Astrocyte of the spinal cord (primary cell): ENCODE results near the gene UBL7.

Source experiments
- DNase-seq: peaks from one replicate; pipeline ENCODE4 v3.0.0; 2011; ENCODE audit warnings: low read depth, low spot score
- H3K4me3 ChIP-seq: 2 replicates; pipeline ENCODE4 v1.5.1; 2011; ENCODE audit warnings: low read depth, mild to moderate bottlenecking, low read length, moderate library complexity
- CTCF ChIP-seq: IDR thresholded peaks from 2 replicates; pipeline ENCODE4 v1.5.1; 2012; ENCODE audit warnings: low read depth, mild to moderate bottlenecking, low read length, inconsistent platforms
- in situ Hi-C: cut with HindIII; loops from 2 replicates; pipeline ENCODE4 v1.10.0; 2017; ENCODE audit warnings: low sequenced_read_pairs

The UBL7 gene

GRCh38 chr15:74408385-74408784 is 52.6 kb downstream of the UBL7 start:
- no peak for DNase-seq
- no peak overlapping the region for H3K4me3 ChIP-seq
- TF ChIP-seq CTCF, result no peak
- in situ Hi-C loops, result no loop called here

GRCh38 chr15:74406992-74407705 is 53.8 kb downstream of the UBL7 start:
- TF ChIP-seq CTCF, result no peak
- in situ Hi-C loops, result no loop called here
- DNase-seq, result peak; percentile 92
- no peak overlapping the region for H3K4me3 ChIP-seq

GRCh38 chr15:74406517-74406916 is 54.4 kb downstream of the UBL7 start:
- in situ Hi-C loops, result no loop called here
- no peak for DNase-seq
- H3K4me3 ChIP-seq, result no peak overlapping the region
- TF ChIP-seq CTCF, result no peak

GRCh38 chr15:74405823-74406222 is 55.1 kb downstream of the UBL7 start:
- H3K4me3 ChIP-seq, result no peak overlapping the region
- peak; percentile 39 for DNase-seq
- in situ Hi-C loops, result no loop called here
- TF ChIP-seq CTCF, result no peak

- in situ Hi-C loops, result no loop called here
- no peak for DNase-seq
- no peak for TF ChIP-seq CTCF
- H3K4me3 ChIP-seq, result no peak overlapping the region
Measured at GRCh38 chr15:74403991-74404563, 56.9 kb downstream of the UBL7 start.

- no peak for TF ChIP-seq CTCF
- no peak for DNase-seq
- no peak overlapping the region for H3K4me3 ChIP-seq
- in situ Hi-C loops, result no loop called here
Measured at GRCh38 chr15:74403588-74403919, 57.4 kb downstream of the UBL7 start.
